HG02588 (cell line): Measurements from ENCODE around the gene DNAI1.
"Not testable (repeated sequence)": the region's sequence is repeated elsewhere in the genome, so short reads cannot be mapped to it uniquely, and the experiment has no call there.

Source experiments
- ATAC-seq: cut with Tn5 transposase; IDR thresholded peaks from one replicate; pipeline ENCODE4 v1.9.1; 2021; ENCODE audit warnings: mild to moderate bottlenecking, moderate library complexity; ENCODE audit not compliant: unreplicated experiment

Gene DNAI1

GRCh38 chr9:34458013-34458958 is at the start of gene DNAI1, which contains the start of gene FAM219A:
Gene DNAI1, plus strand, starts transcription at chr9:34458805. Its CDS starts 201 bp downstream, at chr9:34459006.
Gene FAM219A, minus strand, starts transcription at chr9:34458570. Its CDS starts 307 bp downstream, at chr9:34458263.
- ATAC-seq = peak; percentile 96

- ATAC-seq = no peak
These were observed 49.5 kb upstream of the DNAI1 start for GRCh38 chr9:34409154-34409553.

- no peak for ATAC-seq
These were observed 46.3 kb upstream of the DNAI1 start for GRCh38 chr9:34412336-34412735.

GRCh38 chr9:34413231-34413852 is 45.3 kb upstream of the DNAI1 start:
- no peak for ATAC-seq

- ATAC-seq = no peak
These were observed 40.9 kb upstream of the DNAI1 start for GRCh38 chr9:34417734-34418133.

- no peak for ATAC-seq
These were observed 38.7 kb upstream of the DNAI1 start for GRCh38 chr9:34419716-34420504.

GRCh38 chr9:34426347-34427074 is 32.1 kb upstream of the DNAI1 start:
- no peak for ATAC-seq

GRCh38 chr9:34428325-34428958 is 30.2 kb upstream of the DNAI1 start:
- ATAC-seq = no peak

GRCh38 chr9:34430843-34431437 is 27.7 kb upstream of the DNAI1 start:
- no peak for ATAC-seq

GRCh38 chr9:34431667-34432066 is 26.9 kb upstream of the DNAI1 start:
- no peak for ATAC-seq

GRCh38 chr9:34437006-34437925 is 21.3 kb upstream of the DNAI1 start:
- ATAC-seq = no peak

GRCh38 chr9:34437926-34438307 is 20.7 kb upstream of the DNAI1 start:
- not testable (repeated sequence) for ATAC-seq

GRCh38 chr9:34438465-34438864 is 20.1 kb upstream of the DNAI1 start:
- ATAC-seq = not testable (repeated sequence)

GRCh38 chr9:34440017-34440416 is 18.6 kb upstream of the DNAI1 start:
- ATAC-seq = no peak

GRCh38 chr9:34442770-34443169 is 15.8 kb upstream of the DNAI1 start:
- ATAC-seq = no peak

- no peak for ATAC-seq
These were observed 15.1 kb upstream of the DNAI1 start for GRCh38 chr9:34443533-34443932.

GRCh38 chr9:34443976-34444375 is 14.6 kb upstream of the DNAI1 start:
- no peak for ATAC-seq

GRCh38 chr9:34446468-34446891 is 12.1 kb upstream of the DNAI1 start:
- ATAC-seq = no peak

- no peak for ATAC-seq
These were observed 11.7 kb upstream of the DNAI1 start for GRCh38 chr9:34446951-34447350.
